GM20431 (cell line): Measurements from ENCODE around the gene DNASE1L2.

Source experiments
- in situ Hi-C: fragments of 300-500 bp; cut with MseI, MboI; formaldehyde crosslinking; loops from one replicate; pipeline ENCODE4 v1.15.0; 2020; ENCODE audit warnings: low sequenced_read_pairs; ENCODE audit not compliant: unreplicated experiment

The DNASE1L2 gene

DNA sequence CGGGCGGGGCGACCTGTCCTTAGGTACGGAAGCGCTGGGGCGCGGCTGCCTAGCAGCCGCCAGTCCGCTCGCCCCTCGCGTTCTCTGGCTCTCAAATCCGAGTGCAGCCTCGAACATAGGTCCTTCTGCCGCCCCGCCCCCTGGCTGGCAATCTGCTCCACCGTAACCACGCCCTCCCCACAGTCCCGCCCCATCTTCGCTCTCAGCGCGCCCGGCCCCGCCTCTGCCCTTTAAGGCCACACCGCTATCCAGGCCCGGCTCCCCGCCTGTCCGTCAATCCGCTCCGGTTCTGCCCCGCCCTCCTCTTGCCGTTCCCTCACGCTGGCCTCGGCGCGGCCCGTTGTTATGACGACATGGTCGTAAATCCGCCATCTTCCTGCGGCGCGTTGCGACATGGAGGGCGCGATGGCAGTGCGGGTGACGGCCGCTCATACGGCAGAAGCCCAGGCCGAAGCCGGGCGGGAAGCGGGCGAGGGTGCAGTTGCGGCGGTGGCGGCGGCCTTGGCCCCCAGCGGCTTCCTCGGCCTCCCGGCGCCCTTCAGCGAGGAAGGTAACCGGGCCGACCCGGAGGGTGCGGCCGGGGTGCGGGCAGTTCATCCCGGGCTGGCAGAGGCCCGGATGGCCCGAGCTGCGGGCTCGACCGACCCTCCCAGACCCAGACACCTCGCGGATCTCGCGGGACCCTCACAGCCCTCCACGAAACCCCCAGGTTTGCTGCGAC is 12.9 kb upstream of the DNASE1L2 start, which contains the start of gene E4F1:
TSS of gene E4F1 (plus strand) at position 371 of the 721 bp plus-strand sequence. CDS start at position 394, 23 bp downstream.
- in situ Hi-C loops = no loop called here

DNA sequence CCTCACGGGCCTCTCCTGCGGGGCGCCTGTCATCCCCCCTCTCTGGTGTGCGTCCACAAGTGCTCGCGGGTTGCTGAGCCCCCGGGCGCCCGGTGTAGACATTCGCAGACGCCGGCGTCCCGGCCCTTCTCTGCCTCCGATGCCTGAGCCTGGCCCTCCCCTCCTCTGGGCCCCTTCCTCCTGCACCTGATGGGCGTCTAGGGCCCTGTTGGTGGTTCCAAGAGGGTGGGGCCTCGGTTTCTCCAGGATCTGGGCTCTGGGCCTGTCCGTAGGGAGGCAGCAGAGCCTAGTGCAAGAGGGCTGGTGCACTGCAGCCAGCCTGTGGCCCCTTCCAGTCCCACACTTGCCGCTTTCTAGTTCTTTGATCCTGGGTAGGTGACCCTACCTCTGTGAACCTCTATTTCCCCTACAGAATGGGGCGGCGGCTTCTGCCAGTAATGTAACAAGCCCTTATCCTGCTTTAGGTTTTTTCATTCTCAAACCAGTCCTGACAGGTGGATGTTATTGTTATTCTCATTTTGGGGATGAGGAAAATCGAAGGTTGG is 12.2 kb upstream of the DNASE1L2 start:
- in situ Hi-C loops = no loop called here

DNA sequence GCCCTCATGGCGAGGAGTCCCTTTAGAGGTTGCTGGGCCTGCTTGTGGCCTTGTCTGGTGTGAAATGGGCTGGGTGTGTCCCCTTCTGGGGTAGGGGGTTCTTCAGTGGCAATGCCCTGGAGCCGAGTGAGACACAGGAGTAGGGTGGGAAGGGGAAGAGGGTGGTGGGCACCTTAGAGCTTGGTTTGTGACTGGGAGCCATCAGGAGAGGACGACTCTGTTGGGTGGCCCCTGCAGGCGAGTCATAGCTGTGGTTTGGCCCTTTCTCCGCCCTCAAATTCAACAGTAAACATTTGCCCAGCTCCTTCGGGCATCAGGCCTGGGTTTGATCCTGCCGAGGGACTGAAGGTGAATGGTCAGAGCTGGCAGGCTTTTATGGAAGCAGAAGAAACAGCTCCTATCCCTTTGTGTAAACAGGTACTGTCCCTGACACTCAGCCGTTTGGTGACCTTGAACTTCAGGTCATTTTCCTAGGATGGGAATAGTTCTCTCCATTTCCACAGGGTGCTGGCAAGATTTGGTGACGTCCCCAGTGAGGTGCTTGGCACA is 9.9 kb upstream of the DNASE1L2 start:
- in situ Hi-C loops = no loop called here

GRCh38 chr16:2226918-2227317 is 9.3 kb upstream of the DNASE1L2 start:
- in situ Hi-C loops = no loop called here

DNA sequence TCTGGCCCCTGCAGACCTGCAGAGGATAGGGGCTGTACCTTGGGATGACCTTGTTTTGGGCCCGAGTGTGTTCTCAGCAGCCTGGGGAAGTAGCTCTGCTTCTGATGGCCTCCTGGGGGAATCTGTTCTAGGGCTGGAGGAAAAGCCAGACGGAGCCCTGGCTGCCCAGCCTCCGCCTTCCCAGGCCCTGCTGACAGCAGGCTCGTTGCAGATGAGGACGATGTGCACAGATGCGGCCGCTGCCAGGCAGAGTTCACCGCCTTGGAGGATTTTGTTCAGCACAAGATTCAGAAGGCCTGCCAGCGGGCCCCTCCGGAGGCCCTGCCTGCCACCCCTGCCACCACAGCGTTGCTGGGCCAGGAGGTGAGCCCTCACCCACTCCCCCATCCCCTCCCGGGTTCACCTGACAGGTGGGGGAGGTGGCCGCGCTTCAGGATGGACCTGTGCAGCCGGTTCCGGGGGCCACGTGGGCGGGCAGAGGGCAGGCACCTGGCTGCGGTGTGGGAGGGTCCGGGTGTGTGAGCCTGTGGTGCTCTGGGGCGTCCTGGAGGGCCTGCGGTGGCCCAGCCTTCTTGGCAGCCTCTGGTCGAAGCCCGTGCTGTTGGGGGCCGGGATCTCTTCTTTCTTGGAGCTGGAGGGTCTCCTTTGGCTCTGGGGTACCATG is 8.0 kb upstream of the DNASE1L2 start:
- in situ Hi-C loops = no loop called here

DNA sequence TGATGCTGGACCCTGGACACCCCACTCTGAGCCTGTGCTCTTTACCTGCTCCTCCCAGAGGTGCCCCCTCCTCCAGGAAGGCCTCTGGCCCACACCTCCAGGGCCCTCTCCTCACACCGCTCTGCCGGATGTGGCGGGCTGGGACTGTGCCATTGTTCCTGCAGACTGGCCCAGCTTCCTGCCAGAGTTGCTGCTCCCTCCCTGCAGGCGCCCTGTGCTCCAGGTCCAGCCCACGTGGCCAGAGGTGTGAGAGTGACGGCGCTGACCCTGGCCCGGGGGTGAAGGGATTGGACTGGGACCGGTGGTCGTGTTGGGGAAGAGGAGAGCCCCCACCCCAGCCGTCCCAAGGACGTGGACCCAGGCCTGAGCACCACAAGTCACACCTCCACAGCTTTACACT is 7.2 kb upstream of the DNASE1L2 start:
- in situ Hi-C loops = no loop called here

GRCh38 chr16:2229632-2230250 is 6.5 kb upstream of the DNASE1L2 start:
- in situ Hi-C loops = no loop called here

DNA sequence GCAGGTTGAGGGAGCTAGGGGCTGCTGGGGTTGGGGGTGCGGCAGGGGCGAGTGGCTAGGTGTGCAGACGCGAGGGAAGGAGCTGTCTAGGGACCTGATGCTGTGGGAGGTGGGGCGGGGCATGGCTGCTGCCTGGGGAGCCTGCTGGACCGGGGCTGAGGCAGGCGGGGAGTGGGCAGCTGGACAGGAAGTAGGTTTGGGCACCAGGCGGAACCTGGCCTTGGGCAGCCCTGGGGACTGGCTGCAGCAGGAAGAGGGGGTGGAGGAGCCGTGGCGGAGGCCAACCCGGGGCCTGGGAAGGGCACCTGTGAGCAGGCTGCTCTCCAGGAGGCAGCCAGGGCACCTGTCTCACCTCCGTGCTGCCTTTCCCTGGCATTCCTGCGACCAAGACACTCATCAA is 5.9 kb upstream of the DNASE1L2 start:
- in situ Hi-C loops = no loop called here

- in situ Hi-C loops = no loop called here
Observed at GRCh38 chr16:2231016-2231931, 5.0 kb upstream of the DNASE1L2 start.

DNA sequence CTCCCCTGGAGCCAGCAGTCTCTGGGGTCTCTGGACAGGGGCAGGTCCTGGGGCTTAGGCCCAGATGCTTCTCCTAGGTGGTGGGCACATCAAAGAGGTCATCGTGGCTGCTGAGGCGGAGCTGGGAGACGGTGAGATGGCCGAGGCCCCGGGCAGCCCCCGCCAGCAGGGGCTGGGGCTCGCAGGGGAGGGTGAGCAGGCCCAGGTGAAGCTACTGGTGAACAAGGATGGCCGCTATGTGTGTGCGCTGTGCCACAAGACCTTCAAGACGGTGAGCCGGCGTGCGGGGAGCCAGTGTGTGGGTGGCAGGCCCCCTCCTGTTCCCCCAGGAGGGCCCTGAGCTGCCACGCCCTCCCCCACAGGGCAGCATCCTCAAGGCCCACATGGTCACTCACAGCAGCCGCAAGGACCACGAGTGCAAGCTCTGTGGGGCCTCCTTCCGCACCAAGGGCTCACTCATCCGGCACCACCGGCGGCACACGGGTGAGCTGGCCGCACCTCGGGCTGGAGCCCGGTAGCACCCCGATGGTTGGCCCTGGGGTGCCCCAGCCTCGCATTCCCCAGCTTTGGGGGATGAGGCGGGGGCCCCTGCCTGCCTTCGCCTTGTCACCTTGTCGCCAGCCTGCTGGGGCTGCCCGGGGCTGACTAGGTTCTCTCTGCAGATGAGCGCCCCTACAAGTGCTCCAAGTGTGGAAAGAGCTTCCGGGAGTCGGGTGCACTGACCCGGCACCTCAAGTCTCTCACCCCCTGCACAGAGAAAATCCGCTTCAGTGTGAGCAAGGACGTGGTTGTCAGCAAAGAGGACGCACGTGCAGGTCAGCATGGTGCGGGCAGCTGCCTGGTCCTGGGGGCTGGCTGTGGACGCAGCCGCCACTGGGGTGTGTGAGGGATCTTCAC is 3.9 kb upstream of the DNASE1L2 start:
- in situ Hi-C loops = no loop called here

DNA sequence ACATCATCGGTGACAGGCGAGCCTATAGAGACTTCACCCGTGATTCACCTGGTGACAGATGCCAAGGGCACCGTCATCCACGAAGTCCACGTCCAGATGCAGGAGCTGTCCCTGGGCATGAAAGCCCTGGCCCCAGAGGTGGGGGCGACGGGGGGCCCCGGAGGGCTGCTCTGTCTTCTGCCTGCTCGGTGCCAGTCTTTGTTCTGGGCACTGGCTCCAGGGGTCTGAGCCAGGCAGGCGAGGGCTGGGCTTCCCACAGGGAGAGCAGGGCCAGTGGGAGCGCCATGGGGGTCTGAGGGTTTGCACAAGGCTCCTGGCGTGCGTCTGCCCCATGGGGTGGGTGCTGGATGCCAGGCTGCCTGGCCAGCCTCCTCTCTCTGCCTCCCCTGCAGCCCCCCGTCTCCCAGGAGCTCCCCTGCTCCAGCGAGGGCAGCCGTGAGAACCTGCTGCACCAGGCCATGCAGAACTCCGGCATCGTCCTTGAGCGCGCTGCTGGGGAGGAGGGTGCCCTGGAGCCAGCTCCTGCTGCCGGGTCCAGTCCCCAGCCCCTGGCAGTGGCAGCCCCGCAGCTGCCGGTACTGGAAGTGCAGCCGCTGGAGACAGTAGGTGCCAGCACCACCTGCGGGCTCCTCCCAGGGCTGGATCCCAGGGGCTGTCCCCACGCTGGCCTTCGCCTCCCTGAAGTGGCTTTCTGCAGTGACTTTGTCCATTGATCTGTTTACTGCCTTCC is 3.0 kb upstream of the DNASE1L2 start:
- in situ Hi-C loops = no loop called here

- in situ Hi-C loops = no loop called here
Observed at GRCh38 chr16:2233872-2234812, 2.1 kb upstream of the DNASE1L2 start.

DNA sequence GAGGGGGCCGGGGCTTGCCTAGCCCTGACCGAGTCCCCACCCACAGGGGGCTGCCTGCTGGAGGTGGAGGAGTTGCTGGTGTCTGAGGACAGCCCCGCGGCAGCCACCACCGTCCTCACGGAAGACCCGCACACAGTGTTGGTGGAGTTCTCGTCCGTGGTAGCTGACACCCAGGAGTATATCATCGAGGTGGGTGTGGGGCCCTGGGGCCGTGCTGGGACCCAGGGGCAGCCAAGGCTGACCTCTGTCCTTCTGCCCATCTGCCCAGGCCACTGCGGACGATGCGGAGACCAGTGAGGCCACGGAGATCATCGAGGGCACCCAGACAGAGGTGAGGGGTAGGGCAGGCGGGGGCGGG is 1.5 kb upstream of the DNASE1L2 start:
- in situ Hi-C loops = no loop called here

DNA sequence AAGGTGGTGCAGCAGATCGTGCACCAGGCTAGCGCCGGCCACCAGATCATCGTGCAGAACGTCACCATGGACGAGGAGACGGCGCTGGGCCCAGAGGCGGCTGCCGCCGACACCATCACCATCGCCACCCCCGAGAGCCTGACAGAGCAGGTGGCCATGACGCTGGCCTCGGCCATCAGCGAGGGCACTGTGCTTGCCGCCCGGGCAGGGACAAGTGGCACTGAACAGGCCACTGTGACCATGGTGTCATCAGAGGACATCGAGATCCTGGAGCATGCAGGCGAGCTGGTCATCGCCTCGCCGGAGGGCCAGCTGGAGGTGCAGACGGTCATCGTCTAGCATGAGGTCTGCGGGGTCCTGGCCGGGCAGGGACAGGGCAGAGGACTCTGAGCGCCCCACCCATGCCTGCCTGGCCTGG is 1.0 kb upstream of the DNASE1L2 start:
- in situ Hi-C loops = no loop called here

DNA sequence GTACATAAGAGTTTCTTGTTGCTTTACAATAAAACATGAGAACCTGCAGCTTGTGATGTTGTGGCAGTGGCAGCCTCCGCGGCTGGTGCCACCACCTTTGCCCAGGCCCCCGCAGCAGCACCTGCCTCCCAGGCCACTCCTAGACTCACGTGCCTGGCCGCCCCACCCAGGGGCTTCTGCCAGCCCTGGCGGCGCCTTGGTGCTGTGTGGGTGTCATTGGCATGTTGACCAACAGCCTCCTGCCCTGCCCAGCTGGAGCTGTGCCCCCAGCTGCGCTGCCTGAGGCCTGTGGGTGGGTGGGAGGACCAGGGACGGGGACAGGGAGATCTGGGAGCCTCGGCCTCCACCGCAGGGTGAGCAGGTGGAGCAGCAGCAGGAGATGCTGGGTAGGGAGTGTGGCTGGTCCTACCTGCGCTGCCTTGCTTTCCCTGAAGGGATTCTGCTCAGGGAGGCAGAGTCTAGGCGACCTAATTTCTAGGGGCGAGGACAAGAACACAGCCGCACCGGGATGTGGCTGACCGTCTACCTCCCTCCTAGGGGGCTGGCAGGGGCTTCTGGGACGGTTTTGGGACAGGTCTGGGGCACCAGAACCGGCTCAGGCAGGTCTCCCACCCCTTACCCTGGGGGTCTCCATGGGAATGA is 428 bp upstream of the DNASE1L2 start:
- in situ Hi-C loops = no loop called here

GRCh38 chr16:2237102-2237482 is 848 bp downstream of the DNASE1L2 start:
- in situ Hi-C loops = no loop called here
